ENCODE data around the gene ABHD16B. TPM values are rescaled to one million over a fixed set of nuclear protein-coding genes. Genes with fewer than 3 reads are reported as not detected.
A peak's percentile ranks its signal among the peaks of the same experiment; 100 is the strongest.

ABHD16B gene
- total RNA-seq, 2 donors from 2014 or later = not detected

- Histone ChIP-seq H3K36me3 (peaks cover 37% of the 10 kb centered on the region), H3K4me3 (no peak overlapping the region)
- DNase-seq (ENCODE audit: low spot score) = no peak
Measured at GRCh38 chr20:63892402-63892801, 31.1 kb downstream of the ABHD16B start.

GRCh38 chr20:63893999-63894357, 32.7 kb downstream of the ABHD16B start:
- Histone ChIP-seq H3K27ac (peak overlapping the region; percentile 74 to 77), H3K27me3 (no peaks in the 10 kb centered on the region), H3K4me1 (peaks cover 0 to 40% of the 10 kb centered on the region in 2 donors), H3K4me3 (peak overlapping the region in 1 of 2 donors; percentile 64), H3K36me3 (peaks cover 25% of the 10 kb centered on the region), H3K9me3 (no peaks in the 10 kb centered on the region)
- TF ChIP-seq CTCF (IDR thresholded peaks at IDR 0.05) = no peak
- no peak for DNase-seq (ENCODE audit: low spot score)

More at GRCh38 chr20:63892402-63892801, 31.1 kb downstream of the ABHD16B start:
- Histone ChIP-seq H3K27ac (no peak overlapping the region), H3K27me3 (no peaks in the 10 kb centered on the region), H3K4me1 (peaks cover 0 to 25% of the 10 kb centered on the region in 2 donors), H3K9me3 (no peaks in the 10 kb centered on the region)
- no peak for TF ChIP-seq CTCF (IDR thresholded peaks at IDR 0.05)

- peaks cover 0 to 45% of the 10 kb centered on the region in 2 donors for H3K4me1 ChIP-seq
- TF ChIP-seq CTCF (IDR thresholded peaks at IDR 0.05) = no peak
- H3K27ac ChIP-seq = peak within 1 kb of the TSS; percentile 76 to 77
- no peaks in the 10 kb centered on the region for H3K27me3 ChIP-seq
- H3K4me3 ChIP-seq = peak within 1 kb of the TSS; percentile 64 to 70
- peaks cover 19% of the 10 kb centered on the region for H3K36me3 ChIP-seq
- H3K9me3 ChIP-seq = no peaks in the 10 kb centered on the region
- DNase-seq (ENCODE audit: low spot score) = peak; percentile 90
Measured at GRCh38 chr20:63894358-63895201, 33.3 kb downstream of the ABHD16B start, which contains the start of gene DNAJC5. Gene DNAJC5, plus strand, starts transcription at chr20:63895126. Its CDS starts 33,220 bp downstream, at chr20:63928346.

GRCh38 chr20:63895202-63895951, 34.1 kb downstream of the ABHD16B start:
- no peaks in the 10 kb centered on the region for H3K9me3 ChIP-seq
- DNase-seq (ENCODE audit: low spot score) = no peak
- no peak for TF ChIP-seq CTCF (IDR thresholded peaks at IDR 0.05)
- H3K27ac ChIP-seq = peak overlapping the region; percentile 76 to 77
- no peaks in the 10 kb centered on the region for H3K27me3 ChIP-seq
- H3K4me3 ChIP-seq = peak overlapping the region; percentile 64 to 70
- H3K36me3 ChIP-seq = peaks cover 11% of the 10 kb centered on the region
- H3K4me1 ChIP-seq = peaks cover 0 to 45% of the 10 kb centered on the region in 2 donors

- peaks cover 6% of the 10 kb centered on the region for H3K36me3 ChIP-seq
- H3K4me1 ChIP-seq = peaks cover 0 to 47% of the 10 kb centered on the region in 2 donors
- H3K9me3 ChIP-seq = no peaks in the 10 kb centered on the region
- H3K4me3 ChIP-seq = peak overlapping the region; percentile 64 to 70
- no peaks in the 10 kb centered on the region for H3K27me3 ChIP-seq
- H3K27ac ChIP-seq = peak overlapping the region; percentile 76 to 77
- no peak for DNase-seq (ENCODE audit: low spot score)
- TF ChIP-seq CTCF (IDR thresholded peaks at IDR 0.05) = no peak
Measured at GRCh38 chr20:63895952-63896263, 34.6 kb downstream of the ABHD16B start.
